Stimulated activated CD4-positive, alpha-beta T cell treated with anti-CD3 and anti-CD28 coated beads, Interleukin-4, amount 100 ng/mL, for 1 hour (primary cell): ENCODE measurements around the gene ABTB1.

Experiments
- DNase-seq: peaks from one replicate; pipeline ENCODE4 v3.0.0-alpha.2; 2020

Gene ABTB1

GRCh38 chr3:127707851-127708411, 35.2 kb downstream of the ABTB1 start:
- DNase-seq = no peak

- no peak for DNase-seq
Measured at GRCh38 chr3:127708837-127709236, 36.1 kb downstream of the ABTB1 start.

- DNase-seq = no peak
Measured at GRCh38 chr3:127709320-127710060, 36.7 kb downstream of the ABTB1 start.

GRCh38 chr3:127710155-127710941, 37.6 kb downstream of the ABTB1 start:
- DNase-seq = no peak

GRCh38 chr3:127711021-127711695, 38.4 kb downstream of the ABTB1 start:
- DNase-seq = no peak

- no peak for DNase-seq
Measured at GRCh38 chr3:127711896-127712295, 39.1 kb downstream of the ABTB1 start.

GRCh38 chr3:127712461-127712860, 39.7 kb downstream of the ABTB1 start:
- DNase-seq = no peak

- DNase-seq = no peak
Measured at GRCh38 chr3:127712881-127713771, 40.4 kb downstream of the ABTB1 start.

- DNase-seq = no peak
Measured at GRCh38 chr3:127714125-127714571, 41.4 kb downstream of the ABTB1 start.

GRCh38 chr3:127714866-127715265, 42.1 kb downstream of the ABTB1 start:
- DNase-seq = no peak

- no peak for DNase-seq
Measured at GRCh38 chr3:127715532-127715931, 42.8 kb downstream of the ABTB1 start.

GRCh38 chr3:127716384-127716783, 43.6 kb downstream of the ABTB1 start:
- DNase-seq = no peak

- no peak for DNase-seq
Measured at GRCh38 chr3:127717357-127718244, 44.8 kb downstream of the ABTB1 start.

- DNase-seq = no peak
Measured at GRCh38 chr3:127718245-127718915, 45.6 kb downstream of the ABTB1 start.

- no peak for DNase-seq
Measured at GRCh38 chr3:127718916-127719290, 46.2 kb downstream of the ABTB1 start.

GRCh38 chr3:127719369-127719768, 46.6 kb downstream of the ABTB1 start:
- DNase-seq = no peak

GRCh38 chr3:127720161-127720823, 47.5 kb downstream of the ABTB1 start:
- no peak for DNase-seq

- no peak for DNase-seq
Measured at GRCh38 chr3:127720985-127721935, 48.5 kb downstream of the ABTB1 start.
